HG03064 (cell line): ENCODE results near the gene ATP6V1F.
A peak's percentile ranks its signal among the peaks of the same experiment; 100 is the strongest.

Experiments used
- ATAC-seq: cut with Tn5 transposase; IDR thresholded peaks from one replicate; pipeline ENCODE4 v1.9.1; 2021; ENCODE audit warnings: low read depth; ENCODE audit not compliant: unreplicated experiment

Gene ATP6V1F, protein sequence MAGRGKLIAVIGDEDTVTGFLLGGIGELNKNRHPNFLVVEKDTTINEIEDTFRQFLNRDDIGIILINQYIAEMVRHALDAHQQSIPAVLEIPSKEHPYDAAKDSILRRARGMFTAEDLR

DNA sequence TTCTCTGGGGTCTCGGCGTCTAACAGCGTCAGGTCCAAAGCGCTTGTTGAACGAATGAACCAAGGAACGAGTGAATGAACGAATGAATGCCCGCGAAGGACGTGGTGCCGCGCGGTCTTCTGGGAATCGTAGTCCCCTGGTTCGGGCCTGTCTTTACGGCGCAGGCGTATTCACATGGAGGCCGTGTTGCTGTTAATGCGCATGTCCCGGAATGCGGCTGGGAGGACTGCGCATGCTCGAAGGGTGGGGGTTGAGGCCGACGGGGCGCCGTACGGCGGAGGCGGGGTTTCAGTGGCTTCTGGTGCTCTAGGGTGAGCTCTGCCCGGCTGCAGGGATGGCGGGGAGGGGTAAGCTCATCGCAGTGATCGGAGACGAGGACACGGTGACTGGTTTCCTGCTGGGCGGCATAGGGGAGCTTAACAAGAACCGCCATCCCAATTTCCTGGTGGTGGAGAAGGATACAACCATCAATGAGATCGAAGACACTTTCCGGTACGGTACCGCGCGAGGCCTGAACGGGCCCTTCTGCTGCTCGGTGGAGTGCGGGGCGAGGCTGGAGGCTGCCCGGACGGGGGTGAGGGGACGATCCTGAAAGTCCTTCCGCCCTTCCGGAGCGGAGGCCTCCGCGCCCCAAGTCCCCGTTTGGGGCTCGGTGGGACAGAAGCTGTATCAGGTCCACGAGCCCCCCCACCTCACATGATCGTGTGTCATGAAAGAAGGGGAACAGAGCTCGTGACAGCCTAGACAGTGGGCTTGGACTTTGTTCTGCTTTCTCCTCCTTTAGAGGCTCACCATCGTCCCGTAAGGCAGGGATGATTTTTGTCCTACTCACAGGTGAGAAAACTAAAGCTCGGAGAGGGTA is at the start of gene ATP6V1F:
ATP6V1F (plus strand) TSS at position 286 of the 862 bp plus-strand sequence; CDS start at position 335, 49 bp downstream.
- peak; percentile 78 for ATAC-seq

DNA sequence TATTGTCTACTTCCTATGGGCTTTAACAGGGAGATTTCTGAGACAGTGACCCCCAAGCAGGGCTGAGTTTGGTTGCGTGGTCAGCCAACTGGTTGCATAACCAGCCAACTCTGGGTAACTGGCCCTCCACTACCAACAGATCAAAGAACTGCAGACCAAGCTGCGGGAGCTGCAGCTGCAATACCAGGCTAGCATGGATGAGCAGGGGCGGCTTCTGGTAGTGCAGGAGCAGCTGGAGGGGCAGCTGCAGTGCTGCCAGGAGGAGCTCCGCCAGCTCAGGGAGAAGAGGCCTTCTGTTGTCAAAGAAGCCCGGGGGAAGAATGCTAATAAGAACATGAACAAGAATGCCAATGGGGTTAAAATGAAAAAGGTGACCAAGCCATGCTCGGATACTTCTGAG is 48.2 kb upstream of the ATP6V1F start:
- ATAC-seq, result no peak

DNA sequence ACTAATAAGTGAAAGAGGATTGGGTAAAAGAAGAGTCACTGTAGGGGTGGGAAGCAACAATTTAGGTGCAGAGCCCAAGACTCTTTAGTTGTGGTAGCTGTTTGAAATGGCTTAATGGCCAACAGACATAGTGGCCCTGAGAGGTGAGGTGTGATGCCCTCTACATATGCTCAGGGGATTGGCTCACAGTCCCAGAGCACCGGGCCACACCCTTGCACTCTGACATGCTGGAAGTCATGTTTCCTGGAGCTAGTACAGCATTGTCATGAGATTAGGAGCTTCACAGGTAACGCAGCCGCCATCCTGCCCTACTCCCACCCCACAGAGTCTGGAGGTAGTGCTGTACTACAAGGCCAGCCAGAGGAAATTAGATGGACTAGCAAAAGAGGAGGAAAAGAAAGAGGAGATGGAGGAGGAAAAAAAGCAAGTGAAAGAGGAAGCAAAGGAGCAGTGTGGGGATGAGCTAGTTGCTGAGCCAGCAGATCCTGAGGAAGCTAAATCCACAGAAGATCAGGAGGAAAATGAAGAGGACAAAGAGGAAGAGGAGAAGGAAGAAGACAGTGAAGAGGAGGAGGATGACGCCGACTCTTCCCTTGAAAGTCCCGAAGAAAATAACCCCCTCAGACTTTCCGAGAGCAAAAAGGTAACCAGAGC is 47.2 kb upstream of the ATP6V1F start:
- no peak for ATAC-seq

DNA sequence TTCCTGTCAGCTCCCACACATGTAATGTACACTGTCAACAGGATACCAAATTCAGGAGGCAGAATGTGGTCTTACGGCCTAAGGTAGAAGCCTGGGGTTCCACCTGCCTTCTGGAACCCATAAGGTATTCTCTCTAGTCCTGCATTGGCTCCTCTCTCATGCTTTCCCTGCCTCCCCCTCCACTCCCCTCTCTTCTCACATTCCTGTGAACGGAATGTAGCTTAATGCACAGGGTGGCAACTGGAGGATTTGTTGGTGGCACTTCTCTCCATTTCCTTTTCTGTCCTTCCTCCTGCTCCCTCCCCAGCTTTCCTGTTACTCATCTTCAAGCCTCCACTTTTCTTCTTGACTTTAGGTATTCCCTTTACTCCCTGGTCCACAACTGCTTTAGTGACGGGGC is 44.0 kb upstream of the ATP6V1F start:
- ATAC-seq, result no peak

DNA sequence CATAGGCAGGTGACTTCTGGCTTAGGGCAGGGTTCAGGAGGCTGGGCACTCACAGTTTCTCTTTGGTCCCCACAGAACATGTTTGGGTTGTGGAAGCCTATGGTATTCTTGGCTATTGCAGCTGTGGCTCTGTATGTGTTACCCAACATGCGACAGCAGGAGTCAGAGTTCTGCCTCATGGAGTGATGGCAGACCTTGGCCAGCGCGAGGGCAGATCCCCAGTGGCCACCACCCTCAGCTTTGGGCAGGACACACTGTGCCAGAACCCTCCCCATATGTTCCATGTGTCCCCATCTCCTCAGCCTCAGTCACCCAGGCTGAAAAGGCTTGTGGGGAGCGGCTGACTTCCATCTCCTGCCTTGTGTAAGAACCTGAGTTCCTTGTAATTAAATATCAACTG is 40.9 kb upstream of the ATP6V1F start:
- no peak for ATAC-seq

DNA sequence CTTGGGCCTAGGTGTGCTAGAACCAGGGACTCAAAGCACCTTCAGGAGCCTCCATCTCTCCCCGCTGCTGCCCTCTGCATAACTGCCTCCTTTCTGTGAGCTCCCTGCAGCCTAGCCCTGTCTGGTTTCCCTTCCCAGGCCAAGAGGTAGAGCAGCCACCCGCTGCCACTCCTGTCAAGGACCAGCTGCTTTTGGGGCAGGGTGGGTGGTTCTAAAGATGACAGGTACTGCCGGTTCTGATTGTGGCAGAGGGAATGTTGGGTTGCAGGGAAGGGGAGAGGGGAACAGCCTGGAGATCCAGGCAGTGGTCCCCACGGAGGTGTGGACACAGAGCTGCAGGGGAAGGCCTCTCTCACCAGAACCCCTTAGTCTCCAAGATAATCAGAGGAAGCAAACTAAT is 36.1 kb upstream of the ATP6V1F start:
- ATAC-seq, result no peak

DNA sequence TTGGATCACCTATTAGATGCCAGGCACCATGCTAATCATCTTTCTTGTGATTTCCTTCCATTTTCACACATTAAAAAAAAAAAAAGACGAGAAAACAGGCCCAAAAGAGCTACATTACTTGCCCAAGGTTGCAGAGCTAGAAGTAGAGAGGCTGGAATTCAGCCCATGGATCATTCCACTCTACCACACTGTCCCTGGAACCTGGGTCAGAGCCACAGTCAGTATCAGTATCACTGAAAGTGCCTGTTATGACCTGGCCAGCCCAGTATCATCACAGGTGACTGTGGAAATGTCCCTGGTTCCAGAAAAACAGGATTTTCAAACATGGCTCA is 35.8 kb upstream of the ATP6V1F start:
- no peak for ATAC-seq

- ATAC-seq, result no peak
These were observed 35.3 kb upstream of the ATP6V1F start for GRCh38 chr7:128827248-128827958.

DNA sequence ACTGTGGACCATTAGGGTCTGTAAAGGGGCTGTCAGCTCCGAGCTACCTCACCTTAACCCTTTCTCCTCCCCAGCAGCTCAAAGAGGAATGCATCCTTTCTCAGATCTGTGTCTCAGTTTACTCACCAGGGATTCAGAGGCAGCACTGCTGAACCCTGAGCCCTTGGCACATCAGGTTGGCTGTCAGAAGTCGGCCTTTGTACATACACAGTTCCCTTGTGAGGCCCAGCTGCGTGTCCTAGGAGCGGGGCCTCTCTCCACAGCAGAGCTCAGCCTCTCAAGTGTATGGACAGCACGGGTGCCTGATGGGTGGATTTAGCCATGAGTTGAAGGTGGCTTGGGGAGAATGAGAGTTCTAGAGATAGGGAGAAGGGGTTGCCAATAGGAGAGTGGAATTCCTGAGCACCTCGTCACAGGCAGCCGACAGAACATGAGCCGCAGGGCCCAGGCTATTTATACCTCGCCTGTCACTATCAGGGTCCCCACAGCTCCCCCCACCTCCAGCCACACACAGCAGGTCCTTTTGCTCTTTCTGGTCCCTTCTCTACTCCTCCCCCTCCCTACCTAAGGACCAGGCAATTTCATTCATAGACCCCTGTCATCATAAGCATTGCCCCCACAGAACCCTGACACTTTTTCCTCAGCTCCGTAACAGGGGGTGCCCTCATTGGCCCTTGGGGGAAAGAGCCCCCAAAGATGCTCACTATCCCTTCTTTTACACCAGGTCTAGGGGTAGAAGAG is 34.5 kb upstream of the ATP6V1F start:
- no peak for ATAC-seq

DNA sequence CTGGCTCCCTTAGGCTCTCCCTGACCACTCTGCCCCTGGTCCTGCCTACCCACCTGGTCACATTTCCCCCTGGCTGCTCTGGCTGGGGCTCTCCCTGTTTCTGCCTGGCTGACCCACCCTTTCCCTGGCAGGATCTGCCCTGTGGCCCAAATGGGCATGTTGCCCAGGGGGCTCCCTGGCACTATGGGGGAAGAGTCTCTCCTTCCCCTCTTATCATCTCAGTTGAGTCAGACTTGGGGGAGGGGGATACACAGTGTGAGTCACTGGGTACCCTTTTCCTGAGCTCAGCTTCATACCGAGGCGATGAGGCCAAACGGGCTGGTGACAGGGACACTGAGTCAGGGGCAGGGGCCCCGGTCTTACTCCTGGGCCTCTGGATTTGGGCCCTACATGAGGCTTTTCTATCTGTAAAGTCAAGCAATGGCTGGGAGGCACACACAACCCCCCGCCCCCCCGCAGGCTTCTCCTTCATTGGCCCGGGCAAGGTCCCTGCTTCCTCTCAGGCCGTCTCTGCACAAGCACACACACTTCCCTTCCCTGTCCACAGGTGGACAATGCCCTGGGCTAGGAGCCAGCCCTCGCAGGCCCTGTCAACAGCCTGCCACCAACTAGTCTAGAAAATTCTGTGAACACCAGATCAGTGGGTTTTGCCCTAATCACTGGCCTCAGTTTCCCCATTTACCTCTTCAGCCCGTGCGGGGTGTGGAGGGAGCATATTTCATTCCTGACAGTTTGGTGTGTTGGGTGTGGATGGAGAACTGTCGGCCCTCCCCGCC is 33.1 kb upstream of the ATP6V1F start:
- no peak for ATAC-seq

DNA sequence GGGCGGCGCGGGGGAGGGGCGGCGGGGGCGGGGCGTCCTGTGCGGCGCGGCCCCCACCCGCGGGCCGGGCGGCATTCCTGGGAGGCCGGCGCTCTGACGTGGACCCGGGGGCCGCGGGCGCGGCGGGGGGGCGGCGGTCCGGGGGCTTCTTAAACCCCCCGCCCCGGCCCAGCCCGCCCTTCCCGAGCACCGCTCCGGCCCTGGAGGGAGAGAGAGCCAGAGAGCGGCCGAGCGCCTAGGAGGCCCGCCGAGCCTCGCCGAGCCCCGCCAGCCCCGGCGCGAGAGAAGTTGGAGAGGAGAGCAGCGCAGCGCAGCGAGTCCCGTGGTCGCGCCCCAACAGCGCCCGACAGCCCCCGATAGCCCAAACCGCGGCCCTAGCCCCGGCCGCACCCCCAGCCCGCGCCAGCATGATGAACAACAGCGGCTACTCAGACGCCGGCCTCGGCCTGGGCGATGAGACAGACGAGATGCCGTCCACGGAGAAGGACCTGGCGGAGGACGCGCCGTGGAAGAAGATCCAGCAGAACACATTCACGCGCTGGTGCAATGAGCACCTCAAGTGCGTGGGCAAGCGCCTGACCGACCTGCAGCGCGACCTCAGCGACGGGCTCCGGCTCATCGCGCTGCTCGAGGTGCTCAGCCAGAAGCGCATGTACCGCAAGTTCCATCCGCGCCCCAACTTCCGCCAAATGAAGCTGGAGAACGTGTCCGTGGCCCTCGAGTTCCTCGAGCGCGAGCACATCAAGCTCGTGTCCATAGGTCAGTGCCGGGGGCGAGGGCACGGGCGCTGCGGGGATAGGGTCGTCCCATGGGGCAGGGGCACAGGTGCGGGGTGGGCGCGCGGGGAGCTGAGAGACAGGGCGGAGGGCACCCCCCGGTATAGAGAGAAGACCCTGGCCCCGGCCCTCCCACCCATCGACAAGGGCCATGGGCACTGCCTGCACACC is 32.2 kb upstream of the ATP6V1F start, which contains the start of gene FLNC:
FLNC (plus strand) TSS at position 176 of the 947 bp plus-strand sequence; CDS start at position 408, 232 bp downstream.
- no peak for ATAC-seq

DNA sequence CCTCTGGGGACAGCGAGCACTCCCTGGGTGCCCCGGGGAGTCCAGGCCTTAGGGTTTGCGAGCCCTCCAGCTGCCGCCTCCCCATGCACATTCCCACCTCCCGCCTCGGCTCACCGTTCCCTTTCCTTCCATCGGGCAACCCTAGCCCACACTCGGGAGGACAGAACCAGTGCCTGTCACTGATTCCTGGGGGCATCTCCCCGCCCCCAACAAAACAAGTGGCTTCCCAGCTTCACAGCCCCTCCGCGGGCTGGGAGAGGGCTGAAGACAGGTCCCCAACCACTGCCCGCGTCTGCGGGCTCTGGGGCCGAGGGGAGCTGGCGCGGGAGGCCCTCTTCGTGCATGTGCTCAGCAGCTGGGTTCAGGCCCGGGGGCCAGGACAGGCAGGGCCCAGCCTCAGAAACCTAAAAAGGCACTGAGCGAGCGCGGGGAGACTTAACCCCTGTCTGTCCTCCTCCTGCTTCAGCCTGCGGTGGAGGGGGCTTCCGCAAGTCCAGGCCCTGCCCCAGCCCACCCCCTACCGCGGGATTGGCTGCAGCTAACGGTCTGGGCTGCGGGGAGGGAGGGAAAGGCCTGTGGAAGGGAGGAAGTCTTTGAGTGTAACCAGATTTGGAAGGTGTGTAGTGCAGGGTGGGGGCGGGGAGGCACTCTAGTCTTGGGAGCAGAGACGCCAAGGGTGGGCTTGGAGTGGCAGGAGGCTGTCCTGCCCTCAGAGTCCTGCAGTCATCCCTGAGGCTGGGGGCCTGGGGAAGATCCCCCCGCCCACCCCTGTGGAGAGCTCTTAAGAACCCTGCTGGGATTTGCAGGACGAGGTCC is 31.3 kb upstream of the ATP6V1F start:
- no peak for ATAC-seq

DNA sequence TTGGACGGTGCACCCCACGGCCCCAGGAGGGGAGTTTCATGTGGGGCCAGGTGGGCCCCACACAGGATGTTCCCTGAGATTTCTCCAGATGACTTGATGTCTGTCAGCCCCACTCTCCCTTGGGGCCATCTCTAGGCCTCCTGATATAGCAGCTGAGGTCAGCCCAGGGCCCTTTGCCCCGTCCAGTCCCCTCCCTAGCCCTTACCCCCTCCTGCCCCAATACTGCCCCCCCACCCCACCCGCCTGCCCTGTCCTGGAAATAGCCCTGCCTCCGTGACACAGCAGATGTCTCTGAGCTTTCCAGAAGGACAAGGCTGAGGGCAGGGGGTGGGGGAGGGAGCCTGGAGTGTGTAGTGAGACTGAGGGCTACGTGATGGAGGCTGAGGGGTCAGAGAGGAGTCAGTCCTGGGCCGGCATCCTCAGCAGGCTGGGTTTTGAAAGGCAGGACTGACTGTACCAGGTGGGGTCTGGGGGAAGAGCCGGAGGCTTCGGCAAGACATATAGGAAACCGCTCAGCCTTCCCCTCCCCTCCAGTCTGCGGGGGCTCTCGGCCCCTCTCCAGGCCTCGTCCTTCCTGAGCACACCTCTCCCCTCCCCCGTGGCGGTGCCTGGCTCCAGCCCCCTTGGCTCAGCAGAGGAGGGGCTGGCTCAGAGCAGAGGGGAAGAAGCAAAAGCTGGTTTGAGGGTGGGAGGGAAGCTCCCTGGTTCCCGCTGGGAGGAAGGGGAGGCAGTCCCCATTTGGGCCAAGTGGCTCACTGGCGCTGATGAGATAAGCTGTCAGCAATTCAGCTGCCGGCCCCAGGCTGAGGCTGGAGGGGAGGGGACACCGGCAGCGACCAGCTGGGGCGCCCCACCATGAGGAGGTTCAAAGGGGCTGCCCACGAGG is 30.4 kb upstream of the ATP6V1F start:
- no peak for ATAC-seq

DNA sequence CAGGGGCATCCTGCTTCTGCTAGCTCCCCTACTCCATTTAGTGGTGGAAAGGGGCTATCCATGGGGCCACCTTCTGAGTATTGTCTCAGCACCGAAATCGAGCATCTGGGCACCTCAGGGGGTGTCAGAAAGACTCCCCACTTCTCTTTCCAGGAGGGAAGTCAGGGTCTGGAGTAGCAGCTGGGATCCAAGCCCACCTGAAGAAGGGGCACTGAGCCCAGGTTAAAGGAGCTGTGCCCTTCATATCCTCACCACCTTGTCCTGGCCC is 29.8 kb upstream of the ATP6V1F start:
- no peak for ATAC-seq

DNA sequence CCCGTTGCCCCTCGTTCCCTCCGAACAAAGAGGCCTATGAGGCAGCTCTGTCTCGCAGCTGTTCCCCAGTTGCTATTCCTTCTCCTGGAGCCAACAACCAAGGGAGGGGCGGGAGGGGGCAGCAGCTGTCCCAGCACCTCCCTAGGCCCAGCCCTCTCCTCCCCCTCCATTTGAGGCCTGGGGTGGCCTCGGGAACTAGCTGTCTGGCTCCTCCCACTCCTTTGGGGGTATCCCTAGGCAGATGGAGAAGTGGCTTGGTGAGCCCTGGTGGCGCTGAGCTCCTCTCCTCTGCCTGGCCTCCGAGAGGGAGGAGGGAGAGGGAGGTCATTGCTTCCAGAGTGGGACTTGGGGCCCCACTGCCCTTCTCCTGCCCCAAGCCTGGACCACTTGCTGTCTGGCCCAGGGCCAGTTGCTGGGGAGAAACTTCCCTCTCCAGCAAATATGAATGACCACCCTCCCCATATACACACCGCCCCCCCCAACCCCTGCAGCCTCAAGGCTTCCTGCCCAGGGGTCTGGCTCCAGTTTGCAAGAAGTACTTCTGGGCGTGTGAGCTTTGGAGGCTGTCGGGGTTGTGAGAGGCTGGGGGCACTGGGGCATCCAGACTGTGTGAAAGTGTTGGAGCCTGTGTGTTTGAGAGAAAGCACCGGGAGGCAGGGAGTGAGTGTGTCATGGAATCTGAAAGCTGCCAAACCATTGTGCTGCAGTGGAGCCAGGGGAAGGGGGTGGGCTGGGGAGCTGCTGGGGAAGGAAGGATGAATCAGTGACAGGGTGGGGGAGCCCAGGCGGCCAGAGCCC is 29.3 kb upstream of the ATP6V1F start:
- ATAC-seq, result no peak

GRCh38 chr7:128833946-128834325 is 28.7 kb upstream of the ATP6V1F start:
- no peak for ATAC-seq
